ENCODE measurements around the gene TRIM24.

DNA sequence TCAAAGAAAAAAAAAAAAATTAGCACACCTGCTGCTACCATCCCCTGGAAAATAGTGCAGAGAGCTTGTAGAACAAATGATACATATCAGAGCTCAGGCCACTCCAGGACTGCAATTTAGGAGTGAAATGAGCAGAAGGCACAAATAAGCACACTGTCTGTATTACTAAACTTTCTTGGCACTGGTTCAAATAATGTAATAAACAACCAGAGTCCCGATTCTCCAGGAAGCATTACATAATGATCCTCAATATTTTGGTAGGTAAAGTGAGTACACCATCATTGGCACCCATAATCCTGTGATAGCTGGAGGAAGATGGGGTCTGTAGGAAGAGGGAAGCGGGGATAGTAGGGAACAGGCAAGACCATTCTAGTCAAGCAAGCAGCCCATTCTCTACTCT, 166.8 kb downstream of the TRIM24 start:
- TF ChIP-seq, protein P1, sequence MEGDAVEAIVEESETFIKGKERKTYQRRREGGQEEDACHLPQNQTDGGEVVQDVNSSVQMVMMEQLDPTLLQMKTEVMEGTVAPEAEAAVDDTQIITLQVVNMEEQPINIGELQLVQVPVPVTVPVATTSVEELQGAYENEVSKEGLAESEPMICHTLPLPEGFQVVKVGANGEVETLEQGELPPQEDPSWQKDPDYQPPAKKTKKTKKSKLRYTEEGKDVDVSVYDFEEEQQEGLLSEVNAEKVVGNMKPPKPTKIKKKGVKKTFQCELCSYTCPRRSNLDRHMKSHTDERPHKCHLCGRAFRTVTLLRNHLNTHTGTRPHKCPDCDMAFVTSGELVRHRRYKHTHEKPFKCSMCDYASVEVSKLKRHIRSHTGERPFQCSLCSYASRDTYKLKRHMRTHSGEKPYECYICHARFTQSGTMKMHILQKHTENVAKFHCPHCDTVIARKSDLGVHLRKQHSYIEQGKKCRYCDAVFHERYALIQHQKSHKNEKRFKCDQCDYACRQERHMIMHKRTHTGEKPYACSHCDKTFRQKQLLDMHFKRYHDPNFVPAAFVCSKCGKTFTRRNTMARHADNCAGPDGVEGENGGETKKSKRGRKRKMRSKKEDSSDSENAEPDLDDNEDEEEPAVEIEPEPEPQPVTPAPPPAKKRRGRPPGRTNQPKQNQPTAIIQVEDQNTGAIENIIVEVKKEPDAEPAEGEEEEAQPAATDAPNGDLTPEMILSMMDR (IDR thresholded peaks at IDR 0.05; ENCODE audit: insufficient read depth, low read length): no peak
- no peak for TF ChIP-seq POLR2AphosphoS5 (IDR thresholded peaks at IDR 0.05; ENCODE audit: low read depth)
- TF ChIP-seq SPI1 (IDR thresholded peaks at IDR 0.05; ENCODE audit: borderline replicate concordance, low read depth): no peak
